GM19372 (cell line): ENCODE data around the gene ZNF215.
A peak's percentile ranks its signal among the peaks of the same experiment; 100 is the strongest.
"Not testable (repeated sequence)": the region's sequence is repeated elsewhere in the genome, so short reads cannot be mapped to it uniquely, and the experiment has no call there.

Source experiments
- ATAC-seq: cut with Tn5 transposase; IDR thresholded peaks from one replicate; pipeline ENCODE4 v1.9.1; 2021; ENCODE audit warnings: mild to moderate bottlenecking, low read depth, moderate library complexity; ENCODE audit not compliant: unreplicated experiment

ZNF215 gene

DNA sequence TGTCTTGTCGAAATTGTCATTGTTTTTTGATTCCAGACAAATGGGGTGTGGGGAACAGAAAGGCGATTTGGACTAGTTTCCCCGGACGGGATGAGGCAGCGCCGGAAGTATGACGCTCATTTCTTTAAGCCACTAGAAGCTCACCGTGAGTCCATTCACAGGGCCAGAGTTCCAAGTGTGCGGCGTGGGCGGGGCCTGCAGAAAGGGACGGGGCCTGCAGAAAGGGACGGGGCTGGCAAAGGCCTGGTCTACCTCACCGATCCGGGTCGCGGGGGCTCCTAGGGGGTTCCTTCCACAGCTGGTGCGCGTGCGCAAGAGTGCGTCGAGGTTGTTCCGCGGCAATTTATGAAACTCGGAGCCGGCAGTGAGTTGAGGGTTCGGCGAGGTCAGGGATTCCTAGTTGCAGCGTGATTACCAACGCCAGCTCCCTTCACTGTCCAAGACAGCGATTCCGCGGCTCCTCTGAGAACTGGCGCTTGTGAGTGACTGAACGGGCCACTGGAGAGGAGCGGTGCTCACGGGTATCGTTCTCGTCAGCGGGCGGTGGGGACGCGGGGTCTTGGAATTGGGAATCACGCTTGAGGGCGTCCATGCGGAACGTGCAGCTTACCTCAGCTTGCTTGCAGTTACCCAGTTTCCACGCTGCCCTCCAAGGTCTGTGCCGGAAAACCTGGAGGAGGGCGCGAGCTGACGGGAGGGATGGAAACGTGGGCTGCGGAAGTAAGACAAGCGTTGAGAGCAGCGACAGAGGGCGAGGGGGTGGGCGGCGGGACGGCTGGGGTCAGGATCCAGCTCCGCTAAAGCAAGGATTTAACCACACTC is at the start of gene ZNF215:
ZNF215 (plus strand) TSS at position 219 of the 822 bp plus-strand sequence. CDS start 5,847 bp downstream, outside the sequence.
- peak; percentile 66 for ATAC-seq

DNA sequence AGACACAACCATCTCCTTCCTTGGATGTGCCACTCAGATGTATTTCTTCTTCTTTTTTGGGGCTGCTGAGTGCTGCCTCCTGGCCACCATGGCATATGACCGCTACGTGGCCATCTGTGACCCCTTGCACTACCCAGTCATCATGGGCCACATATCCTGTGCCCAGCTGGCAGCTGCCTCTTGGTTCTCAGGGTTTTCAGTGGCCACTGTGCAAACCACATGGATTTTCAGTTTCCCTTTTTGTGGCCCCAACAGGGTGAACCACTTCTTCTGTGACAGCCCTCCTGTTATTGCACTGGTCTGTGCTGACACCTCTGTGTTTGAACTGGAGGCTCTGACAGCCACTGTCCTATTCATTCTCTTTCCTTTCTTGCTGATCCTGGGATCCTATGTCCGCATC is 49.3 kb upstream of the ZNF215 start:
- no peak for ATAC-seq

DNA sequence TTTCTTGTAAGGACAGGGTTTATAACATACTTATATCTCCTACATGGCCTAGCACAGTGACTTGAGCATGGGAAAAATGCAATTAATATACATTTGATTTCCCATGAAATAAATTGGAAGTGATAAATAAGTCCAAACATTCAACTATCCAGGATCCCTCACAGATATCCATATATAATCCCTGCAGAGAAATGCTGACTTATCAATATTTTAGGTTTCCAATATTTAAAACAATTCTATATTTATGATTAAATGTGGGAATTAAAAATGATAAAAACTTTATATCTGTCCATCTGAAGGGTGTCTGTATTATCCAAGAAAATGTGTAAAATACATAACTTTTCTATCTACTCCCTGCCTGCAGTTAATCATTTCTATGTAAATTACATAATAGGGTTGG is 43.5 kb upstream of the ZNF215 start:
- no peak for ATAC-seq

DNA sequence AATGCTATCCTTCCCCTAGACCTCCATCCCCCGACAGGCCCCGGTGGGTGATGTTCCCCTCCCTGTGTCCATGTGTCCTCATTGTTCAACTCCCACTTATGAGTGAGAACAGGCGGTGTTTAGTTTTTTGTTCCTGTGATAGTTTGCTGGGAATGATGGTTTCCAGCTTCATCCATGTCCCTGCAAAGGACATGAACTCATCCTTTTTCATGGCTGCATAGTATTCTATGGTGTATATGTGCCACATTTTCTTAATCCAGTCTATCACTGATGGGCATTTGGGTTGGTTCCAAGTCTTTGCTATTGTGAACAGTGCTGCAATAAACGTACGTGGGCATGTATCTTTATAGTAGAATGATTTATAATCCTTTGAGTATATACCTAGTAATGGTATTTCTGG is 38.5 kb upstream of the ZNF215 start:
- not testable (repeated sequence) for ATAC-seq

DNA sequence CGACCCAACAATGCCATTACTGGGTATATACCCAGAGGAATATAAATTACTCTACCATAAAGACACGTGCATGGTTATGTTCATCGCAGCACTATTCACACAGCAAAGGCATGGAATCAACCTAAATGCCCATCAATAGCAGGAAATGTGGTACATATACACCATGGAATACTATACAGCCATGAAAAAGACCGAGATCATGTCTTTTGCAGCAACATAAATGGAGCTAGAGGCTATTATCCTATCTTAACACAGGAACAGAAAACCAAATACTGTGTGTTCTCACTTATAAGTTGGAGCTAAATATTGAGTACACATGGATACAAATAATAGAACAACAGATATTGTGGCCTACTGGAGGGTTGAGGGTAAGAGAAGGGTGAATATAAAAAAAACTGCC is 37.4 kb upstream of the ZNF215 start:
- no peak for ATAC-seq

DNA sequence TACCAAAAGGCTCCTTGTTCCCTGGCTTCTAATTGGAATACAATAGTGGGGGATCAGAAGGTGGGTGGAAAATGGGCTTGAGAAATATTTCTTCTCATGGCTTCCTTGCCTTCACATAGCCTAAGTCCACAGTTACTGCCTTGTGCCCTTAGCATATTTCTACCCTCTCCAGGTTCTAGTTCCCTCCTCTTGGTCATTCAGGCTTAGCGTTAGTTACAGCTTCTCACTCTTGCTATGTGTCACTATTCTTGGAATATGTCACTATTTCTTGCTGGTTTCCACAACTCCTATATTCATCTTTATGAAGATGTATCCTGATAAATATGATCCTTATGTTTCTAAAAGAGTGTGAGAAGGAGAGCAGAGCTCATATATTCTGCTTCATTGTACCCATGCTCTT is 36.4 kb upstream of the ZNF215 start:
- no peak for ATAC-seq

DNA sequence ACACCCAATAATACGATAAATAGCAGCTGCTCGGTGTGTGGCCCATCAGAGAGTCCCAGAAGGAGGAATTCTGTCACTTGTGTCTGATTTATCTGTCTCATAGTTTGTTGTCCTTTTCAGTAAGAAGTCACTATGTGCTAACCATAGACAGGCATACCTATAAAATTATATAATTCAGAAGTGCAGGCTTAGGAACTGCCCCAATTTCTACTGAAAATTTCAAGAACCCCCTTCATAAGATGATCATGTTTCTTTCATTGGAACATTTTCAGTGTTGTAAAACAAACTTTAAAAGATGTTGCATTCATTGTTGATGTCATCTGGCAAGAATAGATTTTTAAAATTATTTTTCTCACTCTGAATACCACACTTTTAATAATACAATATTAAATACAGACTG is 33.8 kb upstream of the ZNF215 start, which contains the start of gene OR2D2:
OR2D2 (minus strand) TSS at position 101 of the 400 bp plus-strand sequence; CDS start at position 101, 0 bp downstream.
- ATAC-seq: no peak

DNA sequence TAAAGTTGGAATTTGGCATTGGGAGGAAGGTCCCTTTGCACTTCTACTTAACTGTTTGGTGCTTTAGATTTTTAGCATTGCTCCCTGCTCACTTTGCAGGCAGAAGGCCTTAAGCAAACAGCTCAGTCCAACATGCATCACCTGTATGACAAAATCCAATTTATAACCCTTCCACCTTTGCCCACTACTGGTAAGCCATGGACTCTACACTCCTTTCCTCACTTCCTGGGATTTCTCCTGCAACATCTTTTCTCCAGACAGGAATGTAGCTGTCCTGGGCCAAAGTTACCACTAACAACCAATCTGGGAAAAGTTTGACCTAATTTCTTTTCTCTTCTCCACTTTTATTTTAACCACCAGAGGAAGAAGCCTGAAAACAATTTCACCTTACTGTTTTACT is 32.1 kb upstream of the ZNF215 start:
- ATAC-seq: no peak

DNA sequence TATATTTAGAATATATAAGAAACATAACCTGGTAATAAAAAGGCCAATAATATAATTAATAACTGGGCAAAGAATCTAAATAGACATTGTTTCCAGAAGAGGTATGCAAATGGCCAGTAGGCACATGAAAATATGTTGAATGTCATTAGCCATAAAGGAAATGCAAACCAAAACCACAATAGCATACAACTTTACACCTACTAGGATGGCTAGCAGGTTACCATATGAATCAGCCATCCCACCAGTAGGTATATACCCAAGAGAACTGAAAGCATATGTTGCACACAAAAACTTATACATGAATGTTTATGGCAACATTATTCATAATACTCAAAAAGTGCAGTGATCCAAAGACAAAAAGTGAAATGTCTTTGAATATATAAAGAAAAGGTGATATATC is 31.2 kb upstream of the ZNF215 start:
- ATAC-seq: peak; percentile 74

DNA sequence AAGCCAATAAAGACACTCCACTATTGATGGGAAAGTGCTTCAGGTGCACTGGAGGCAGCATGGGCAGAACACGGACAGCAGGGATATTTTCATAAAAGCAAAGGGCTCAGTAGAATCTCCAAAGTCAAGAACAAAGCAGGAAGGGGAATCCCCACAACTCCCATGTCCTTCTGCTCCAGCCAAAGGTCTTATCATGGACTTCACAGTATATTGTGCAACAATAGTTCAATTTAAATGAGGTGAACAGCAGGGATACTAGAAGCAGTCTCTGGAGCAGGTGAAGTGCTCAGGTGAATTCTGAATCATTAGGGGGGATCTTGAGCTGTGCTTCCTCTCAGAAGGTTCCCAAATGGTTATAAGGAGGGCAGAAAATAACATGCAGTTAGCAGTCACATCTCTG is 27.3 kb upstream of the ZNF215 start:
- no peak for ATAC-seq

DNA sequence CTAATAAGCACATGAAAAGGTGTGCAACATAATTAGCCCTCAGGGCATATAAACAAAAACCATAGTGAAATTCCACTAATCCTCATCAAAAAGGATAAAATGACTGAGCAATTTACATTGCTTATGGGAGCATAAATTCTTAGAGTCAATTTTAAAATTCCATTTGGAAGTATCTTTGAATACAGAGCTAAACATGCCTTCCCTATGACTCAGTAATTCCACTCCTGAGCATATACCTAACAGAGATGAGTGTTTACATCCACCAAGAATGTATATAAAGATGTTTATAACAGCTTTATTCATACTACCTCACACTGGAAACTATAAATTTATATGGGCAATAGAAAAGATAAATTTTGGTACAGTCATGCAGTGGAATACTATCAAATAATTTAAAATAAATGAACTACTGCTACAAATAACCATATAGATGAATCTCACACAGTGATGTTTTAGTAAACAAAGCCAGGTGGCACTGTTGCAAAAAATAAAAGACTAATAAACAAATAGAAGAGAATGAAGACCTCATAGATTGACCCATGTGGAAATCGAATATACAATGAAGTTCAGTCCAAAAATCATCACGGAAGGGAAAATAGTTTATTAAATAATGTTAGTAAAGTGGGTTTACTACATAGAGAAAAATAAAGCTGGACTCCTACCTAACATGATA is 25.8 kb upstream of the ZNF215 start:
- ATAC-seq: no peak

DNA sequence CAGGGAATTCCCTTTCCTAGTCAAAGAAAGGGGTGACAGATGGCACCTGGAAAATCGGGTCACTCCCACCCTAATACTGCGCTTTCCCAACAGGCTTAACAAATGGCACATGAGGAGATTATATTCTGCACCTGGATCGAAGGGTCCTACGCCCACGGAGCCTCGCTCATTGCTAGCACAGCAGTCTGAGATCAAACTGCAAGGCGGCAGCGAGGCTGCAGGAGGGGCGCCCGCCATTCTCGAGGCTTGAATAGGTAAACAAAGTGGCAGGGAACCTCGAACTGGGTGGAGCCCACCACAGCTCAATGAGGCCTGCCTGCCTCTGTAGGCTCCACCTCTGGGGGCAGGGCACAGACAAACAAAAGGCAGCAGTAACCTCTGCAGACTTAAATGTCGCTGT is 21.4 kb upstream of the ZNF215 start:
- ATAC-seq: not testable (repeated sequence)

DNA sequence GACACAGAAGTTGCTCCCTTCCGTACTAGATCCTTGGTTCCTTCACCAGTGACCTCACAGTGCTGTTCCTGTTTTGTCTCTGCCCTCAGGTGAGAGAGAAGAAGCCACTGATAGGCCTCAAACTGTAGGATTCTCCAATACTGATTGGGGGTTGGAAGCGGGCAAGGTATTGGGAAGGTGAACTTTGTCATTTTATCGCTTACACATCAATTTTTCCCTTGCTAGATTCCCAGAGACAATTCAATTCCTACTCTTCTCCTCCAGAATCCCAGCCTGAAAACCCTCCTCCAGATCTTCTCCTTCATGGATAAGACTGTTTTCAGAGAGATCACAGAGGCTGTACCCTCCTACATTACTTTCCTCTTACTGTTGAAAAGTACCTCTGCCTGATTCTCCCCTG is 14.8 kb upstream of the ZNF215 start:
- no peak for ATAC-seq

DNA sequence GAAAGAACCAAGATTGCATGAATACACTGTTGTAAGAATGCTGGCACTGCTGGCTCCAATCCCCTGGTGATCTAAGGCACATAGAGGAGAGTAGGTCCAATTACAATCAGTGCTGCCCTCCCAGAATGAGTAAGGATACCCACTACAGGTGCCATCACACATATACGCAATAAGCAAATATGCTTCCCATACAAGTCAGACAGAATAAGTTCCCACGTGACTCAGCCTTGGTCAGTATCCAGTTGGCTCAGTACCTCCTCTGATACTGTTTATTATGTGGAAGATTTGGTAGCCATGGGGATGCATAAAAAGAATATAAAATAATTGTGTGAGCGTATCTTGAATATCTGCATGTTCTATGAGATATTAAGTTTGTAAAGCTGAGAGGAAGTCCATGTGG is 14.3 kb upstream of the ZNF215 start:
- ATAC-seq: no peak

DNA sequence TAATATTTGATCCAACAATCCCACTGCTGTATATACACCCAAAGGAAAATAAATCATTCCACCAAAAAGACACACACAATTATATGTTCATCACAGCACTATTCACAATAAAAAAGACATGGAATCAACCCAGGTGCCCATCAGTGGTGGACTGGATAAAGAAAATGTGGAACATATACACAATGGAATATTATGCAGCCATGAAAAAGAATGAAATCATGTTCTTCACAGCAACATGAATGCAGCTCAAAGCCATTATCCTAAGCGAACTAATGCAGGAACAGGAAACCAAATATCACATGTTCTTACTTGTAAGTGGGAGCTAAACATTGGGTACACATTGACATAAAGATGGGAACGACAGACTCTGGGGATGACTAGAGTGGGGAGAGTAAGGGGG is 6.5 kb upstream of the ZNF215 start:
- no peak for ATAC-seq

DNA sequence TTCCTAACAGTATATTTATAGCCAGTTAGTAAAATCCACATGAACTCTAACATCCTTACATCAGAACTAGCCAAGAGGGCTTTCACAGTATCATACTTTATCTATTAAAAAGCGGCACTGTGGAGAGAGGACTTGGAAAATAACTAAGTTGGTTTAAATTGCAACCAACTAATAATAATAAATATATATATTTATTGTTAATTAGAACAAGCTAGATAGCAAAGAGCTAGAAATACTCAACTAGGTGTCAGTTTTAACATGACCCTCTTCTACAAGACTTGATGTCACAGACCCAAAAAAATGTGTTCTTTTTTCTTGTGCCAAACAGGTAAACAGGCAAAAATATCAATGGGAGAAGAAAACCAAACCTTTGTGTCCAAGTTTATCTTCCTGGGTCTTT is 5.5 kb upstream of the ZNF215 start, which contains the start of gene OR2D3:
OR2D3 (plus strand) TSS at position 301 of the 400 bp plus-strand sequence; CDS start at position 301, 0 bp downstream.
- no peak for ATAC-seq

DNA sequence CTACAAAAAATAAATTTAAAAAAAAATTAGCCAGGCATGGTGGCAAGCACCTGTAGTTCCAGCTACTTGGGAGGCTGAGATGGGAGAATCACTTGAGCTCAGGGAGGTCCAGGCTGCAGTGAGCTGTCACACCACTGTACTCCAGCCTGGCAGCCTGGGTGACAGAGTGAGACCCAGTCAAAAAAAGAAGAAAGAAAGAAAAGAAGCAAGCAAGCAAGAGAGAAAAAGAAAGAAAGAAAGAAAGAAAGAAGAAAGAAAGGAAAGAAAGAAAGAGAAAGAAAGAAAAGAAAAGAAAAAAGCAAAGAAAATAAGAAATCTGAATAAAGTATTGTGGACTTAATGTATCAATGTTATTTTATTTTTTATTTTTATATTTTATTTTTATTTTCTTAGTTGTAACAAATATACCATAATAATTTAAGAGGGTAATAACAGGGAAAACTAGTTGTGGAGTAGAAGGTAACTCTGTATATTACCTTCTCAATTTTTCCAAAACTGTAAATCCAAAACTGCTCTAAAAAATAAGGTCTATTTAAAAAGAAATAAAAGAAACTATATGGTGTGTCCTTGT is 1.1 kb upstream of the ZNF215 start:
- no peak for ATAC-seq

DNA sequence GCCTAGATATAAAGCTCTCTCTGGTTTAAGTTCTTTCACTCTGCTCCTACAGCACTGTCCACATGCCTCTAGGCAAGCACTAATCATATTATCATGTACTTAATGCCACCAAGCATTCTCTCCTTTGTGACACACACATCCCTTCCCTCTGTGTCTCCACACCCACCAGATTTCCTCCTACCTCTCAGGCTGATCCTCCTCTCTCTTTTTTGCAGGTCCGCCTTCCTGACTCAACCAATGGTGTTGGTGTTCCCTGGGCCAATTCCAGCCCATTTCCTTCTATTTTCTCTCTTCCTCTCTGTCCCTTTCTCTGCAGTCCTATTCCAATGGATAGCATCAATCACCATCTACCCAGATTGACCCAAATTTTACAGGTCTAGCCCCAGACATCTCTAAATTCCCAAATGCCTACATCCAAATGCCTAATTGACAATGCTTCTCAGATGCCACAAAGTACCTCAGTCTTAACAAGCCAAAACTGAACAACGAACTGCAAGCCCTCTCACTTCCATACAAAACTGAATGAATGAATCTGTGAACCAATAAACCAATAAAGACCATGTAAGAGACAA is 504 bp upstream of the ZNF215 start:
- peak; percentile 20 for ATAC-seq

DNA sequence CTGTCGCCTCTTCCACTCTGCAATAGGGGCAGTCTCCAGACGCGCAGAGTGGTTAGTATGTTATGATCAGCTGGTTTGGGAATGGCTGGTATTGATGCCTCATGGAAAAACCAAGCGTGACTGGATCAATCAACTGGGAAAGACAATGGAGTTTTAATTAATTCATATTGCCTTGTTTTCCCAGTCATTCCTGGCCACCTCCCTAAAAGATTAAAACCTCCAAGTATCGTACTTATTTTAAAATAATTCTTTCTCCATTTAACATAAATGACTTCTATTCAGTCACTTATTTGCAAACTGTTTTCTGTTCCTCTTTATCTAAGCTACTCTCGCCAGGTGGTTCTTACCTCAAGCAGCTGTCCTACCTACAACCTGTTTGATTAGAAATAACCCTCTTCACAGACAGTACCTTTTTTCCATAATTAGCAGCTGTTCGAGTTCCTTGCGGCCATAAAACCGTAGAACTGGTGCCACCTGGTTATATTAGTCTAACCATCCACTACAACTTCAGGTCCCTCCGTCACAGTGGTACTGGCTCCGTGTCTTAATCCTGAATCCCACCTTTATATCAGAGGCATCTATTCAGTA is 898 bp downstream of the ZNF215 start:
- ATAC-seq: peak; percentile 59

DNA sequence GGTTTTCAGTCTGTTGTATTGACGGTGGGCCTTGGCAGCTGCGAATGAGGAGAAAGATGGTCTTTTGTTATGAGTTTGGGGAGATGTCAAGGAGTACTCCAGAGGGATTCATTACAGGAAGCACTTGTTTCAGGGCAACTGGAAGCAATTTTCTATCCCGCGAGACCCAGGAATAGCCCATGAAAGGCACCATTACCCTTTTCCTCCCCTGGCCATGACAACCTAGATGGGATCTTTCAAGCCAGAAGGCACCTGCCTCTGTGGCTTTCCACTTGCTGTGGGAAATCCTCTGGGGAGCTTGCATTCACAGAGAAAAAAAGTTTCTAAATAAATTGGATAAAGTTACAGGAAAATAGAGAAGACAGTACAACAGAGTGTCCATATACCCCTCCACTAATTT is 2.7 kb downstream of the ZNF215 start:
- no peak for ATAC-seq
